CD4-positive, alpha-beta memory T cell (primary cell): ENCODE measurements around the gene ITM2B. TPM values are rescaled to one million over a fixed set of nuclear protein-coding genes. Genes with fewer than 3 reads are reported as not detected.
A peak's percentile ranks its signal among the peaks of the same experiment; 100 is the strongest.

ENCODE experiments used
- CTCF ChIA-PET: fragments of 350-600 bp; sonication (Branson Sonifier 250); formaldehyde crosslinking; loops from one replicate; lab custom pipeline; 2021; ENCODE audit warnings: inconsistent platforms; ENCODE audit not compliant: partially characterized antibody; lab: Charles Lee
- POLR2A ChIA-PET: fragments of 350-600 bp; sonication (Branson Sonifier 250); formaldehyde crosslinking; loops from one replicate; lab custom pipeline; 2021; ENCODE audit not compliant: partially characterized antibody; lab: Charles Lee
- DNase-seq, 5 donors: peaks; one replicate each; pipeline versions ENCODE4 v3.0.0 to v3.0.0-alpha.2; 2020 to 2022; ENCODE audit warnings: mixed read lengths in 1 of 5
- H3K27ac ChIP-seq: one replicate; pipeline ENCODE4 v1.7.0; 2013; ENCODE audit warnings: low read depth, low read length
- H3K27me3 ChIP-seq: 2 replicates; pipeline ENCODE4 v1.7.0; 2013; ENCODE audit warnings: mild to moderate bottlenecking, low read length, moderate library complexity; ENCODE audit not compliant: insufficient read depth
- H3K36me3 ChIP-seq: 2 replicates; pipeline ENCODE4 v1.7.0; 2013; ENCODE audit warnings: mild to moderate bottlenecking, low read length, moderate library complexity; ENCODE audit not compliant: insufficient read depth
- H3K4me1 ChIP-seq: 2 replicates; pipeline ENCODE4 v1.7.0; 2013; ENCODE audit warnings: mild to moderate bottlenecking, low read length, moderate library complexity; ENCODE audit not compliant: insufficient read depth
- H3K4me3 ChIP-seq, 2 donors: one replicate each; pipeline ENCODE4 v1.7.0; 2013; ENCODE audit warnings: low read length in 2 of 2, mild to moderate bottlenecking in 1 of 2
- H3K9me3 ChIP-seq, 2 donors: one replicate each; pipeline ENCODE4 v1.7.0; 2013; ENCODE audit warnings: low read length in 2 of 2, control low read depth in 1 of 2; ENCODE audit not compliant: control insufficient read depth in 1 of 2
- H3K27ac Mint-ChIP-seq, 7 donors: one replicate each; pipeline ENCODE4 v1.8.0; 2020 to 2021; ENCODE audit warnings: mixed read lengths in 7 of 7, mild to moderate bottlenecking in 6 of 7, inconsistent platforms in 3 of 7, moderate library complexity in 3 of 7
- H3K27me3 Mint-ChIP-seq, 2 donors: one replicate each; pipeline ENCODE4 v1.8.0; 2020 to 2021; ENCODE audit warnings: mixed read lengths in 2 of 2
- H3K36me3 Mint-ChIP-seq, 2 donors: one replicate each; pipeline ENCODE4 v1.8.0; 2020 to 2021; ENCODE audit warnings: mixed read lengths in 2 of 2, inconsistent platforms in 1 of 2, mild to moderate bottlenecking in 1 of 2
- H3K4me1 Mint-ChIP-seq, 4 donors: one replicate each; pipeline ENCODE4 v1.8.0; 2020 to 2021; ENCODE audit warnings: mixed read lengths in 4 of 4, mild to moderate bottlenecking in 1 of 4
- H3K4me3 Mint-ChIP-seq, 8 donors: one replicate each; pipeline ENCODE4 v1.8.0; 2020 to 2021; ENCODE audit warnings: mixed read lengths in 8 of 8, mild to moderate bottlenecking in 7 of 8, moderate library complexity in 6 of 8, inconsistent platforms in 3 of 8
- H3K9me3 Mint-ChIP-seq, 8 donors: one replicate each; pipeline ENCODE4 v1.8.0; 2020 to 2021; ENCODE audit warnings: mixed read lengths in 8 of 8, mild to moderate bottlenecking in 5 of 8, inconsistent platforms in 3 of 8, moderate library complexity in 1 of 8
- intact Hi-C: fragments of 100-400 bp; cut with micrococcal nuclease; formaldehyde crosslinking; loops from one replicate; pipeline ENCODE4 v1.15.1; 2023
- polyA plus RNA-seq, 2 donors: library from polyadenylated mRNA; unstranded; fragments of 300-500 nt; fragmentation: Illumina TruSeq; gene quantifications; one replicate each; pipeline ENCODE4 v1.2.3, GENCODE V29; 2021
- total RNA-seq, 2 experiments: library from RNA; stranded (reverse); gene quantifications; one replicate each; pipeline ENCODE4 v1.2.3, GENCODE V29; 2021

The ITM2B gene
- total and polyA plus RNA-seq, 4 experiments from 2014 or later = 653 to 1,558 (median 1,062) TPM

GRCh38 chr13:48222358-48223301 is 10.4 kb upstream of the ITM2B start:
- H3K4me1 ChIP-seq = peaks cover 62% of the 10 kb centered on the region
- intact Hi-C loops = no loop called here
- H3K9me3 Mint-ChIP-seq = peaks cover 0 to 4% (median 0%) of the 10 kb centered on the region in 8 donors

GRCh38 chr13:48224701-48225100 is 8.3 kb upstream of the ITM2B start:
- no peak overlapping the region for H3K4me3 ChIP-seq
- intact Hi-C loops = no loop called here
- no peaks in the 10 kb centered on the region for H3K9me3 ChIP-seq
- H3K36me3 ChIP-seq = no peaks in the 10 kb centered on the region
- CTCF ChIA-PET = interaction anchor here (0.7 to 1.1 kb wide), 2 partner anchors 94 to 97 kb away, joined by 3 to 4 read pairs; no protein-coding TSS in a partner anchor
- peaks cover 46% of the 10 kb centered on the region for H3K4me1 ChIP-seq
- Mint-ChIP-seq H3K36me3 (peaks cover 0 to 1% of the 10 kb centered on the region in 2 donors), H3K4me1 (peaks cover 39 to 61% (median 50%) of the 10 kb centered on the region in 4 donors), H3K27ac (peak overlapping the region in 1 of 7 donors; percentile 49), H3K27me3 (no peaks in the 10 kb centered on the region), H3K4me3 (peak overlapping the region in 3 of 8 donors; percentile 13 to 39 (median 16)), H3K9me3 (peaks cover 0 to 3% (median 0%) of the 10 kb centered on the region in 8 donors)
- no peak overlapping the region for H3K27ac ChIP-seq
- no peaks in the 10 kb centered on the region for H3K27me3 ChIP-seq
- POLR2A ChIA-PET = interaction anchor here (9.5 kb wide), 1 partner anchor 7 kb away, joined by 180 read pairs; the partner anchor contains the start of gene ITM2B
- no peak for DNase-seq

More at GRCh38 chr13:48222358-48223301, 10.4 kb upstream of the ITM2B start:
- Histone ChIP-seq H3K9me3 (no peaks in the 10 kb centered on the region), H3K27me3 (no peaks in the 10 kb centered on the region), H3K27ac (peak overlapping the region; percentile 71), H3K4me3 (peak overlapping the region in 1 of 2 donors; percentile 13), H3K36me3 (no peaks in the 10 kb centered on the region)
- peak overlapping the region; percentile 57 to 88 (median 81) for H3K4me3 Mint-ChIP-seq
- peaks cover 44 to 63% (median 54%) of the 10 kb centered on the region in 4 donors for H3K4me1 Mint-ChIP-seq
- H3K27me3 Mint-ChIP-seq = no peaks in the 10 kb centered on the region
- ChIA-PET CTCF (interaction anchor here (0.8 to 2.9 kb wide), 9 partner anchors 9 to 96 kb away, joined by 3 to 30 read pairs (median 3); partner anchors contain the start of gene ITM2B), POLR2A (interaction anchor here (1.3 to 9.5 kb wide), 8 partner anchors 9 to 80 kb away, joined by 3 to 180 read pairs (median 33); partner anchors contain the start of gene ITM2B)
- H3K36me3 Mint-ChIP-seq = peaks cover under 1 to 1% of the 10 kb centered on the region in 2 donors
- peak overlapping the region; percentile 58 to 98 (median 88) for H3K27ac Mint-ChIP-seq
- DNase-seq = peak in 1 of 5 donors; percentile 20

GRCh38 chr13:48230541-48230940 is 2.5 kb upstream of the ITM2B start:
- POLR2A ChIA-PET = interaction anchor here (2.2 to 5.6 kb wide), 2 partner anchors 10 to 75 kb away, joined by 5 to 180 read pairs; no protein-coding TSS in a partner anchor
- intact Hi-C loops = no loop called here
- no peak overlapping the region for H3K4me3 Mint-ChIP-seq

GRCh38 chr13:48231080-48231479 is 1.9 kb upstream of the ITM2B start:
- Histone ChIP-seq H3K36me3 (peaks cover 9% of the 10 kb centered on the region), H3K4me1 (peaks cover 23% of the 10 kb centered on the region), H3K27me3 (no peaks in the 10 kb centered on the region), H3K4me3 (no peak overlapping the region), H3K9me3 (no peaks in the 10 kb centered on the region), H3K27ac (no peak overlapping the region)
- no peak for DNase-seq
- intact Hi-C loops = no loop called here
- CTCF ChIA-PET = interaction anchor here (1.3 to 3.3 kb wide), 7 partner anchors 8 to 194 kb away, joined by 3 to 47 read pairs (median 9); partner anchors contain the start of gene NUDT15
- Mint-ChIP-seq H3K4me3 (peak overlapping the region; percentile 3 to 97 (median 44)), H3K4me1 (peaks cover 22 to 54% (median 34%) of the 10 kb centered on the region in 4 donors), H3K27ac (peak overlapping the region in 6 of 7 donors; percentile 31 to 97 (median 94)), H3K36me3 (peaks cover 15 to 22% of the 10 kb centered on the region in 2 donors), H3K9me3 (no peaks in the 10 kb centered on the region), H3K27me3 (no peaks in the 10 kb centered on the region)
- POLR2A ChIA-PET = interaction anchor here (1.3 to 8.3 kb wide), 5 partner anchors 10 to 105 kb away, joined by 4 to 180 read pairs (median 92); no protein-coding TSS in a partner anchor

More at GRCh38 chr13:48230541-48230940, 2.5 kb upstream of the ITM2B start:
- no peaks in the 10 kb centered on the region for H3K9me3 Mint-ChIP-seq
- Histone ChIP-seq H3K4me3 (no peak overlapping the region), H3K36me3 (peaks cover 5% of the 10 kb centered on the region), H3K27ac (no peak overlapping the region), H3K27me3 (no peaks in the 10 kb centered on the region), H3K9me3 (no peaks in the 10 kb centered on the region), H3K4me1 (peaks cover 18% of the 10 kb centered on the region)
- H3K27ac Mint-ChIP-seq = no peak overlapping the region
- H3K27me3 Mint-ChIP-seq = no peaks in the 10 kb centered on the region
- no peak for DNase-seq
- peaks cover 17 to 49% (median 28%) of the 10 kb centered on the region in 4 donors for H3K4me1 Mint-ChIP-seq
- peaks cover 9 to 18% of the 10 kb centered on the region in 2 donors for H3K36me3 Mint-ChIP-seq
- CTCF ChIA-PET = interaction anchor here (1.3 to 3.3 kb wide), 3 partner anchors 69 to 83 kb away, joined by 3 to 22 read pairs (median 3); no protein-coding TSS in a partner anchor

GRCh38 chr13:48231933-48232332 is 1.1 kb upstream of the ITM2B start:
- Histone ChIP-seq H3K9me3 (no peaks in the 10 kb centered on the region), H3K4me1 (peaks cover 32% of the 10 kb centered on the region), H3K27ac (peak overlapping the region; percentile 98), H3K4me3 (no peak overlapping the region), H3K27me3 (no peaks in the 10 kb centered on the region), H3K36me3 (peaks cover 9% of the 10 kb centered on the region)
- Mint-ChIP-seq H3K4me1 (peaks cover 28 to 63% (median 40%) of the 10 kb centered on the region in 4 donors), H3K9me3 (no peaks in the 10 kb centered on the region), H3K27ac (peak overlapping the region; percentile 93 to 98 (median 95)), H3K4me3 (peak overlapping the region; percentile 90 to 99 (median 98)), H3K36me3 (peaks cover 21 to 30% of the 10 kb centered on the region in 2 donors), H3K27me3 (no peaks in the 10 kb centered on the region)
- ChIA-PET POLR2A (interaction anchor here (1.1 to 8.3 kb wide), 18 partner anchors 10 to 421 kb away, joined by 3 to 180 read pairs (median 12); partner anchors contain the start of genes MED4 and NUDT15), CTCF (interaction anchor here (1.0 to 3.3 kb wide), 19 partner anchors 9 to 350 kb away, joined by 3 to 47 read pairs (median 7); partner anchors contain the start of genes MED4 and NUDT15)
- DNase-seq = no peak
- intact Hi-C loops = loop anchor here (1.0 to 2.0 kb wide), 5 partner anchors 71 to 349 kb away; partner anchors contain the start of genes MED4, RB1 and RCBTB2

GRCh38 chr13:48232420-48233045 is 473 bp upstream of the ITM2B start:
- peaks cover 38% of the 10 kb centered on the region for H3K4me1 ChIP-seq
- Mint-ChIP-seq H3K4me3 (peak overlapping the region; percentile 90 to 99 (median 98)), H3K27ac (peak overlapping the region; percentile 93 to 98 (median 95)), H3K9me3 (no peaks in the 10 kb centered on the region), H3K4me1 (peaks cover 34 to 69% (median 46%) of the 10 kb centered on the region in 4 donors), H3K36me3 (peaks cover 24 to 34% of the 10 kb centered on the region in 2 donors), H3K27me3 (no peaks in the 10 kb centered on the region)
- peak overlapping the region; percentile 68 to 79 for H3K4me3 ChIP-seq
- ChIA-PET CTCF (interaction anchor here (0.6 to 3.3 kb wide), 21 partner anchors 10 to 349 kb away, joined by 3 to 47 read pairs (median 5); partner anchors contain the start of genes MED4 and NUDT15), POLR2A (interaction anchor here (0.6 to 8.3 kb wide), 37 partner anchors 9 to 420 kb away, joined by 3 to 180 read pairs (median 6); partner anchors contain the start of genes MED4, NUDT15, RB1 and RCBTB2)
- no peaks in the 10 kb centered on the region for H3K9me3 ChIP-seq
- intact Hi-C loops = loop anchor here (1.0 to 2.0 kb wide), 10 partner anchors 11 to 537 kb away; partner anchors contain the start of genes MED4, RB1 and RCBTB2
- H3K27me3 ChIP-seq = no peaks in the 10 kb centered on the region
- no peak for DNase-seq
- peak overlapping the region; percentile 98 for H3K27ac ChIP-seq
- peaks cover 9% of the 10 kb centered on the region for H3K36me3 ChIP-seq
